ENCODE measurements around the gene RHPN2.
"Not testable (repeated sequence)": the region's sequence is repeated elsewhere in the genome, so short reads cannot be mapped to it uniquely, and the experiment has no call there.

RHPN2 gene

GRCh38 chr19:32971012-32971595 is 93.6 kb downstream of the RHPN2 start:
- DNase-seq, result no peak

- DNase-seq, result no peak
Measured at GRCh38 chr19:32969549-32969948, 95.1 kb downstream of the RHPN2 start.

GRCh38 chr19:32966750-32967149 is 97.9 kb downstream of the RHPN2 start:
- no peak for DNase-seq

- no peak for DNase-seq
Measured at GRCh38 chr19:32945260-32945659, 119.4 kb downstream of the RHPN2 start.

- not testable (repeated sequence) for DNase-seq
Measured at GRCh38 chr19:32941273-32941672, 123.4 kb downstream of the RHPN2 start.

GRCh38 chr19:32936065-32936464 is 128.6 kb downstream of the RHPN2 start:
- no peak for DNase-seq

GRCh38 chr19:32935629-32936028 is 129.1 kb downstream of the RHPN2 start:
- no peak for DNase-seq

GRCh38 chr19:32933571-32933970 is 131.1 kb downstream of the RHPN2 start:
- no peak for DNase-seq

GRCh38 chr19:32930567-32930966 is 134.1 kb downstream of the RHPN2 start:
- DNase-seq, result no peak

- no peak for DNase-seq
Measured at GRCh38 chr19:32928806-32929205, 135.9 kb downstream of the RHPN2 start.
